HCT116 (cell line): Measurements from ENCODE around the gene ERP29. TPM values are rescaled to one million over a fixed set of nuclear protein-coding genes. Genes with fewer than 3 reads are reported as not detected.

ENCODE experiments used
- ATAC-seq: fragments of 200-7000 bp; cut with Tn5 transposase; 2 replicates; pipeline ENCODE4 v1.9.1; 2020; ENCODE audit warnings: mild to moderate bottlenecking, moderate library complexity
- BruUV-seq: library from RNA; stranded (reverse); fragments of 400-500 nt; replicated peaks from 2 replicates; lab custom pipeline; 2021; lab: Mats Ljungman, UMichigan
- CTCF ChIA-PET: fragments of 300-600 bp; sonication (Branson Sonifier 250); formaldehyde crosslinking; loops from one replicate; lab custom pipeline; 2021; ENCODE audit warnings: antibody characterized with exemption; lab: Charles Lee
- POLR2A ChIA-PET: fragments of 300-600, 350-600 bp; sonication (Branson Sonifier 250); formaldehyde crosslinking; loops from one replicate; lab custom pipeline; 2021; ENCODE audit warnings: antibody characterized with exemption; lab: Charles Lee
- RAD21 ChIA-PET, 2 experiments: fragments of 300-600 bp; sonication (Branson Sonifier 250); formaldehyde crosslinking; loops; one replicate each; lab custom pipeline; 2023; ENCODE audit warnings: low total read pairs in 2 of 2; ENCODE audit not compliant: uncharacterized antibody in 2 of 2, unreplicated experiment in 2 of 2, low non-redundant PET in 1 of 2; lab: Charles Lee
- DNase-seq: peaks from one replicate; pipeline ENCODE4 v3.0.0-alpha.2; 2010; ENCODE audit warnings: low read depth, low spot score
- H2AFZ ChIP-seq: fragments of 200-600 bp; shearing (Covaris generic), sonication (generic); 2 replicates; pipeline ENCODE4 v1.6.1; 2017; ENCODE audit warnings: low read depth, mixed run types, mixed read lengths, antibody characterized with exemption, low read length; ENCODE audit not compliant: poor library complexity, severe bottlenecking
- H3K27ac ChIP-seq: 2 replicates; pipeline ENCODE4 v1.5.1; 2012; ENCODE audit warnings: low read depth, low read length
- H3K27me3 ChIP-seq: fragments of 200-600 bp; sonication (generic); 2 replicates; pipeline ENCODE4 v1.6.1; 2016; ENCODE audit warnings: mixed run types, low read length, mixed read lengths; ENCODE audit not compliant: insufficient read depth
- H3K36me3 ChIP-seq, 2 experiments: fragments of 200-500 bp in 1 of 2; fragments of 200-600 bp in 1 of 2; sonication (Bioruptor generic) in 1 of 2; sonication (generic) in 1 of 2; 2 replicates each; pipeline versions ENCODE4 v1.5.1 to v1.6.1; 2014 to 2016; ENCODE audit warnings: low read length in 2 of 2, inconsistent platforms in 1 of 2, mixed read lengths in 1 of 2, mixed run types in 1 of 2; ENCODE audit not compliant: insufficient read depth in 2 of 2, control insufficient read depth in 1 of 2
- H3K4me1 ChIP-seq, 2 experiments: fragments of 200-600 bp in 1 of 2; sonication (generic) in 1 of 2; 2 replicates each; pipeline versions ENCODE4 v1.5.1 to v1.6.1; 2012 to 2017; ENCODE audit warnings: low read length in 2 of 2, inconsistent platforms in 1 of 2, mild to moderate bottlenecking in 1 of 2, mixed read lengths in 1 of 2, mixed run types in 1 of 2, moderate library complexity in 1 of 2; ENCODE audit not compliant: insufficient read depth in 2 of 2, control insufficient read depth in 1 of 2
- H3K4me2 ChIP-seq: fragments of 200-600 bp; sonication (generic); 2 replicates; pipeline ENCODE4 v1.6.1; 2017; ENCODE audit warnings: mixed run types, low read length, mixed read lengths
- H3K4me3 ChIP-seq, 2 experiments: fragments of 200-600 bp in 1 of 2; sonication (generic) in 1 of 2; replicated peaks in 1 of 2; 2 replicates each; pipeline ENCODE4 v1.5.1; 2011 to 2016; ENCODE audit warnings: low read length in 2 of 2, control low read depth in 1 of 2, low read depth in 1 of 2, mild to moderate bottlenecking in 1 of 2, mixed read lengths in 1 of 2, mixed run types in 1 of 2
- H3K79me2 ChIP-seq: fragments of 200-600 bp; sonication (generic); 2 replicates; pipeline ENCODE4 v1.6.1; 2017; ENCODE audit warnings: mild to moderate bottlenecking, mixed run types, low read length, moderate library complexity, mixed read lengths; ENCODE audit not compliant: insufficient read depth
- H3K9ac ChIP-seq: fragments of 200-600 bp; sonication (generic); 2 replicates; pipeline ENCODE4 v1.6.1; 2016; ENCODE audit warnings: low read length, mixed read lengths
- H3K9me2 ChIP-seq: fragments of 200-600 bp; sonication (generic), shearing (Covaris generic); 2 replicates; pipeline ENCODE4 v1.6.1; 2017; ENCODE audit warnings: mixed run types, mild to moderate bottlenecking, moderate library complexity; ENCODE audit not compliant: insufficient read depth
- H3K9me3 ChIP-seq, 2 experiments: fragments of 200-500 bp in 1 of 2; fragments of 200-600 bp in 1 of 2; sonication (Bioruptor generic) in 1 of 2; sonication (generic) in 1 of 2; 2 replicates each; pipeline ENCODE4 v1.6.1; 2014 to 2017; ENCODE audit warnings: low read length in 2 of 2, mixed read lengths in 2 of 2, inconsistent platforms in 1 of 2, low read depth in 1 of 2, mild to moderate bottlenecking in 1 of 2, mixed run types in 1 of 2, moderate library complexity in 1 of 2; ENCODE audit not compliant: control insufficient read depth in 1 of 2, insufficient read depth in 1 of 2
- H4K20me1 ChIP-seq: fragments of 200-600 bp; sonication (generic), shearing (Covaris generic); 2 replicates; pipeline ENCODE4 v1.6.1; 2017; ENCODE audit warnings: mixed run types, mild to moderate bottlenecking, moderate library complexity; ENCODE audit not compliant: insufficient read depth
- CBX3 ChIP-seq: IDR thresholded peaks from 2 replicates; pipeline ENCODE4 v1.6.1; 2012; ENCODE audit warnings: low read depth
- CEBPB ChIP-seq: IDR thresholded peaks from 2 replicates; pipeline ENCODE4 v1.6.1; 2012; ENCODE audit warnings: low read depth
- ELF1 ChIP-seq: IDR thresholded peaks from 2 replicates; pipeline ENCODE4 v1.6.1; 2012; ENCODE audit warnings: low read depth, borderline replicate concordance
- EZH2 ChIP-seq: fragments of 200-600 bp; sonication (generic); IDR thresholded peaks from 2 replicates; pipeline ENCODE4 v1.6.1; 2017; ENCODE audit warnings: antibody characterized with exemption, mixed run types
- EZH2phosphoT487 ChIP-seq: fragments of 200-600 bp; IDR thresholded peaks from 2 replicates; pipeline ENCODE4 v1.6.1; 2018; ENCODE audit warnings: antibody characterized with exemption, borderline replicate concordance
- FOSL1 ChIP-seq: IDR thresholded peaks from 2 replicates; pipeline ENCODE4 v1.6.1; 2012; ENCODE audit warnings: low read depth
- JUND ChIP-seq: IDR thresholded peaks from 2 replicates; pipeline ENCODE4 v1.6.1; 2012
- POLR2AphosphoS5 ChIP-seq: IDR thresholded peaks from 2 replicates; pipeline ENCODE4 v1.6.1; 2011; ENCODE audit warnings: mild to moderate bottlenecking, low read depth, low read length, moderate library complexity
- SIN3A ChIP-seq: IDR thresholded peaks from 2 replicates; pipeline ENCODE4 v1.6.1; 2012; ENCODE audit warnings: low read depth
- TCF7L2 ChIP-seq: IDR thresholded peaks from 2 replicates; pipeline ENCODE4 v1.7.0; 2011; ENCODE audit warnings: borderline replicate concordance, inconsistent platforms; ENCODE audit not compliant: insufficient read depth, insufficient read length; ENCODE audit errors: extremely low read depth
- intact Hi-C: fragments of 100-400 bp; cut with micrococcal nuclease; formaldehyde crosslinking; loops from 2 replicates; pipeline ENCODE4 v1.10.0; 2022
- total RNA-seq: library from RNA; stranded (reverse); gene quantifications from one replicate; pipeline ENCODE4 v1.2.1, GENCODE V29; 2021; ENCODE audit not compliant: unreplicated experiment
- TF ChIP-seq, protein P1 (sequence below): IDR thresholded peaks from 2 replicates; pipeline ENCODE4 v1.6.1; 2012
- TF ChIP-seq, protein P2 (sequence below): IDR thresholded peaks from 2 replicates; pipeline ENCODE4 v1.6.1; 2011; ENCODE audit warnings: mild to moderate bottlenecking, low read length, moderate library complexity; ENCODE audit not compliant: insufficient replicate concordance; ENCODE audit errors: extremely low read depth
- TF ChIP-seq, protein P3 (sequence below): IDR thresholded peaks from 2 replicates; pipeline ENCODE4 v1.6.1; 2012; ENCODE audit warnings: low read depth

Gene ERP29
- total RNA-seq, 1 experiment from 2014 or later = 130 TPM

DNA sequence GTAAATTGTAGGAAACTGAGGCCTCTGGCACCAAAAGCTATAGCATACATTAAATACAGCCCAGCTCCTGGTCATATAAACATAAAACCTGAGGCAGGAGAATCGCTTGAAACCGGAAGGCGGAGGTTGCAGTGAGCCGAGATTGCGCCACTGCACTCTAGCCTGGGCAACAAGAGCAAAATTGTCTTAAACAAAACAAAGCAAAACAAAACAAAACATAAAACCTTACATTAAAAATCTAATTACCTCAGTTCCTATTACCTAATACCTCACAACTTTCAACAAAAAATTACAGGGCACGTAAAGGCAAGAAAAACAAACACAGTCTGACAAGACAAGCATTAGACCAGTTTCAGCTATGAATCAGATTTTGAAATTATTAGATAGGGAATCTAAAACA is 36.9 kb upstream of the ERP29 start:
- TF ChIP-seq, protein P1, sequence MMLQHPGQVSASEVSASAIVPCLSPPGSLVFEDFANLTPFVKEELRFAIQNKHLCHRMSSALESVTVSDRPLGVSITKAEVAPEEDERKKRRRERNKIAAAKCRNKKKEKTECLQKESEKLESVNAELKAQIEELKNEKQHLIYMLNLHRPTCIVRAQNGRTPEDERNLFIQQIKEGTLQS = no peak
- TF ChIP-seq POLR2AphosphoS5 = no peak
- TF ChIP-seq, protein P2, sequence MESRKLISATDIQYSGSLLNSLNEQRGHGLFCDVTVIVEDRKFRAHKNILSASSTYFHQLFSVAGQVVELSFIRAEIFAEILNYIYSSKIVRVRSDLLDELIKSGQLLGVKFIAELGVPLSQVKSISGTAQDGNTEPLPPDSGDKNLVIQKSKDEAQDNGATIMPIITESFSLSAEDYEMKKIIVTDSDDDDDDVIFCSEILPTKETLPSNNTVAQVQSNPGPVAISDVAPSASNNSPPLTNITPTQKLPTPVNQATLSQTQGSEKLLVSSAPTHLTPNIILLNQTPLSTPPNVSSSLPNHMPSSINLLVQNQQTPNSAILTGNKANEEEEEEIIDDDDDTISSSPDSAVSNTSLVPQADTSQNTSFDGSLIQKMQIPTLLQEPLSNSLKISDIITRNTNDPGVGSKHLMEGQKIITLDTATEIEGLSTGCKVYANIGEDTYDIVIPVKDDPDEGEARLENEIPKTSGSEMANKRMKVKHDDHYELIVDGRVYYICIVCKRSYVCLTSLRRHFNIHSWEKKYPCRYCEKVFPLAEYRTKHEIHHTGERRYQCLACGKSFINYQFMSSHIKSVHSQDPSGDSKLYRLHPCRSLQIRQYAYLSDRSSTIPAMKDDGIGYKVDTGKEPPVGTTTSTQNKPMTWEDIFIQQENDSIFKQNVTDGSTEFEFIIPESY = no peak
- no peak for TF ChIP-seq FOSL1
- no peak for TF ChIP-seq TCF7L2
- no peak for TF ChIP-seq SIN3A
- TF ChIP-seq JUND = no peak
- Histone ChIP-seq H2AFZ (no peak overlapping the region), H3K27ac (no peak overlapping the region), H3K27me3 (no peaks in the 10 kb centered on the region), H3K4me2 (no peak overlapping the region), H3K9me3 (no peaks in the 10 kb centered on the region; a peak in 1 of 4 replicates), H4K20me1 (no peaks in the 10 kb centered on the region), H3K9me2 (no peaks in the 10 kb centered on the region), H3K4me1 (no peaks in the 10 kb centered on the region), H3K36me3 (no peaks in the 10 kb centered on the region), H3K79me2 (no peaks in the 10 kb centered on the region), H3K9ac (no peak overlapping the region), H3K4me3 (no peak overlapping the region)
- ATAC-seq = no peak
- no TSS peak for BruUV-seq
- no peak for DNase-seq
- POLR2A ChIA-PET = no interaction called here
- intact Hi-C loops = no loop called here
- RAD21 ChIA-PET = no interaction called here
- CTCF ChIA-PET = interaction anchor here (1.3 kb wide), 1 partner anchor 31 kb away, joined by 6 read pairs; no protein-coding TSS in a partner anchor

DNA sequence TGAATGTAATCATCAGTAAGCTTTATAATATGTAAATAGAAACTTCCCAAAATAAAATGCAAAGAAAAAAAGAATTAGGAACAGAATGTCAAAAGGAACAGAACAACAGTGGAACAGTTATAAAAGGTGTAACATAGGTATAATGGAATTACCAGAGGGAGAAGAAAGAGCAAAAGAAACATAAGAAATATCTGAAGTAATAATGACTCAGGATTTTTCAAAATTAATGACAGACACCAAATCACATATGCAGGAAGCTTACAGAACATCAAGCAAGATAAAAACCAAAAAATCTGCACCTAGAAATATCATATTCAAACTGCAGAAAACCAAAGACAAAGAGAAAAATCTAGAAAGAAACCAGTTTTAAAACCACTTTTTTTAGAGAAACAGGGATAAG is 36.4 kb upstream of the ERP29 start:
- no peak overlapping the region for H2AFZ ChIP-seq
- no peaks in the 10 kb centered on the region; a peak in 1 of 4 replicates for H3K9me3 ChIP-seq
- DNase-seq (no peak), ATAC-seq (no peak)
- no TSS peak for BruUV-seq
- no peaks in the 10 kb centered on the region for H3K79me2 ChIP-seq
- no peaks in the 10 kb centered on the region for H4K20me1 ChIP-seq
- CTCF ChIA-PET = interaction anchor here (1.3 kb wide), 1 partner anchor 32 kb away, joined by 6 read pairs; no protein-coding TSS in a partner anchor
- no peaks in the 10 kb centered on the region for H3K27me3 ChIP-seq
- no peak overlapping the region for H3K4me3 ChIP-seq
- no peaks in the 10 kb centered on the region for H3K36me3 ChIP-seq
- H3K4me1 ChIP-seq = no peaks in the 10 kb centered on the region
- intact Hi-C loops = no loop called here
- H3K27ac ChIP-seq = no peak overlapping the region
- RAD21 ChIA-PET = no interaction called here
- POLR2A ChIA-PET = interaction anchor here (0.6 kb wide), 1 partner anchor 28 kb away, joined by 4 read pairs; no protein-coding TSS in a partner anchor
- no peak overlapping the region for H3K4me2 ChIP-seq
- no peak overlapping the region for H3K9ac ChIP-seq
- H3K9me2 ChIP-seq = no peaks in the 10 kb centered on the region
- TF ChIP-seq, protein P3, sequence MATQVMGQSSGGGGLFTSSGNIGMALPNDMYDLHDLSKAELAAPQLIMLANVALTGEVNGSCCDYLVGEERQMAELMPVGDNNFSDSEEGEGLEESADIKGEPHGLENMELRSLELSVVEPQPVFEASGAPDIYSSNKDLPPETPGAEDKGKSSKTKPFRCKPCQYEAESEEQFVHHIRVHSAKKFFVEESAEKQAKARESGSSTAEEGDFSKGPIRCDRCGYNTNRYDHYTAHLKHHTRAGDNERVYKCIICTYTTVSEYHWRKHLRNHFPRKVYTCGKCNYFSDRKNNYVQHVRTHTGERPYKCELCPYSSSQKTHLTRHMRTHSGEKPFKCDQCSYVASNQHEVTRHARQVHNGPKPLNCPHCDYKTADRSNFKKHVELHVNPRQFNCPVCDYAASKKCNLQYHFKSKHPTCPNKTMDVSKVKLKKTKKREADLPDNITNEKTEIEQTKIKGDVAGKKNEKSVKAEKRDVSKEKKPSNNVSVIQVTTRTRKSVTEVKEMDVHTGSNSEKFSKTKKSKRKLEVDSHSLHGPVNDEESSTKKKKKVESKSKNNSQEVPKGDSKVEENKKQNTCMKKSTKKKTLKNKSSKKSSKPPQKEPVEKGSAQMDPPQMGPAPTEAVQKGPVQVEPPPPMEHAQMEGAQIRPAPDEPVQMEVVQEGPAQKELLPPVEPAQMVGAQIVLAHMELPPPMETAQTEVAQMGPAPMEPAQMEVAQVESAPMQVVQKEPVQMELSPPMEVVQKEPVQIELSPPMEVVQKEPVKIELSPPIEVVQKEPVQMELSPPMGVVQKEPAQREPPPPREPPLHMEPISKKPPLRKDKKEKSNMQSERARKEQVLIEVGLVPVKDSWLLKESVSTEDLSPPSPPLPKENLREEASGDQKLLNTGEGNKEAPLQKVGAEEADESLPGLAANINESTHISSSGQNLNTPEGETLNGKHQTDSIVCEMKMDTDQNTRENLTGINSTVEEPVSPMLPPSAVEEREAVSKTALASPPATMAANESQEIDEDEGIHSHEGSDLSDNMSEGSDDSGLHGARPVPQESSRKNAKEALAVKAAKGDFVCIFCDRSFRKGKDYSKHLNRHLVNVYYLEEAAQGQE = no peak
- no peak for TF ChIP-seq CBX3
- no peak for TF ChIP-seq EZH2phosphoT487
- no peak for TF ChIP-seq SIN3A
- TF ChIP-seq ELF1 = no peak
- TF ChIP-seq EZH2 = no peak
- TF ChIP-seq CEBPB = no peak
